OCI-LY7 (cell line): Measurements from ENCODE around the gene OR5L1. TPM values are rescaled to one million over a fixed set of nuclear protein-coding genes. Genes with fewer than 3 reads are reported as not detected.

Source experiments
- BruUV-seq: library from RNA; stranded (reverse); fragments of 400-500 nt; replicated peaks from 2 replicates; lab custom pipeline; 2021; lab: Mats Ljungman, UMichigan
- CTCF ChIA-PET: fragments of 300-600 bp; sonication (Branson Sonifier 250); formaldehyde crosslinking; loops from one replicate; lab custom pipeline; 2022; ENCODE audit warnings: antibody characterized with exemption; ENCODE audit not compliant: unreplicated experiment; lab: Charles Lee
- POLR2A ChIA-PET: fragments of 300-600 bp; sonication (Branson Sonifier 250); formaldehyde crosslinking; loops from one replicate; lab custom pipeline; 2022; ENCODE audit warnings: antibody characterized with exemption; lab: Charles Lee
- DNase-seq: peaks from one replicate; pipeline ENCODE4 v3.0.0-alpha.2; 2015; ENCODE audit warnings: low spot score
- H2AFZ ChIP-seq: fragments of 200-600 bp; sonication (generic), shearing (Covaris generic); 2 replicates; pipeline ENCODE4 v1.6.1; 2014; ENCODE audit warnings: mild to moderate bottlenecking, antibody characterized with exemption, low read length, moderate library complexity
- H3K27ac ChIP-seq: fragments of 200-600 bp; sonication (generic); 2 replicates; pipeline ENCODE4 v1.5.1; 2014; ENCODE audit warnings: mixed run types, low read depth, mild to moderate bottlenecking, moderate library complexity, low read length, inconsistent platforms; ENCODE audit not compliant: poor library complexity, severe bottlenecking
- H3K36me3 ChIP-seq: fragments of 200-600 bp; sonication (generic); 2 replicates; pipeline ENCODE4 v1.6.1; 2014; ENCODE audit warnings: mild to moderate bottlenecking, antibody characterized with exemption, low read length, moderate library complexity, mixed read lengths; ENCODE audit not compliant: insufficient read depth
- H3K4me1 ChIP-seq: fragments of 200-600 bp; sonication (generic); 2 replicates; pipeline ENCODE4 v1.5.1; 2014; ENCODE audit warnings: mild to moderate bottlenecking, low read length; ENCODE audit not compliant: insufficient read depth, poor library complexity, severe bottlenecking
- H3K4me2 ChIP-seq: fragments of 200-600 bp; sonication (generic); 2 replicates; pipeline ENCODE4 v1.6.1; 2014; ENCODE audit warnings: mild to moderate bottlenecking, low read length
- H3K4me3 ChIP-seq: fragments of 200-600 bp; sonication (generic); 2 replicates; pipeline ENCODE4 v1.5.1; 2014; ENCODE audit warnings: mild to moderate bottlenecking, low read depth, low read length; ENCODE audit not compliant: poor library complexity, severe bottlenecking
- H3K79me2 ChIP-seq: fragments of 200-600 bp; sonication (generic); 2 replicates; pipeline ENCODE4 v1.6.1; 2016; ENCODE audit warnings: low read depth, mild to moderate bottlenecking, low read length, moderate library complexity, mixed read lengths; ENCODE audit not compliant: insufficient read depth
- H3K9me2 ChIP-seq: fragments of 200-600 bp; sonication (generic); 2 replicates; pipeline ENCODE4 v1.6.1; 2016; ENCODE audit warnings: mild to moderate bottlenecking, low read length, mixed read lengths; ENCODE audit not compliant: insufficient read depth
- H3K9me3 ChIP-seq: fragments of 200-600 bp; sonication (generic); 2 replicates; pipeline ENCODE4 v1.6.1; 2014; ENCODE audit warnings: mild to moderate bottlenecking, mixed run types, low read length, mixed read lengths
- H4K20me1 ChIP-seq: fragments of 200-600 bp; sonication (generic); 2 replicates; pipeline ENCODE4 v1.6.1; 2014; ENCODE audit warnings: mild to moderate bottlenecking, antibody characterized with exemption, low read length, moderate library complexity, mixed read lengths; ENCODE audit not compliant: insufficient read depth
- EZH2phosphoT487 ChIP-seq: fragments of 200-600 bp; sonication (generic); IDR thresholded peaks from 2 replicates; pipeline ENCODE4 v1.6.1; 2018; ENCODE audit warnings: low read depth, borderline replicate concordance, mild to moderate bottlenecking, mixed run types, antibody characterized with exemption, low read length, moderate library complexity, mixed read lengths
- intact Hi-C: fragments of 100-400 bp; cut with micrococcal nuclease; formaldehyde crosslinking; loops from one replicate; pipeline ENCODE4 v1.10.0; 2022; ENCODE audit not compliant: unreplicated experiment
- total RNA-seq, 2 experiments: library from RNA; depleted of rRNA in 1 of 2; stranded (reverse); fragments of >200 nt in 1 of 2; shearing (Covaris generic) in 1 of 2; gene quantifications; 2 replicates each; pipeline ENCODE4 v1.2.3, GENCODE V29; 2014 to 2022
- TF ChIP-seq, protein P1 (sequence below): fragments of 200-600 bp; sonication (generic); conservative IDR thresholded peaks from 2 replicates; pipeline ENCODE4 v1.5.1; 2014; ENCODE audit warnings: mild to moderate bottlenecking, antibody characterized with exemption, low read length, moderate library complexity, mixed read lengths

Gene OR5L1
- total RNA-seq, 2 experiments from 2014 or later: not detected

DNA sequence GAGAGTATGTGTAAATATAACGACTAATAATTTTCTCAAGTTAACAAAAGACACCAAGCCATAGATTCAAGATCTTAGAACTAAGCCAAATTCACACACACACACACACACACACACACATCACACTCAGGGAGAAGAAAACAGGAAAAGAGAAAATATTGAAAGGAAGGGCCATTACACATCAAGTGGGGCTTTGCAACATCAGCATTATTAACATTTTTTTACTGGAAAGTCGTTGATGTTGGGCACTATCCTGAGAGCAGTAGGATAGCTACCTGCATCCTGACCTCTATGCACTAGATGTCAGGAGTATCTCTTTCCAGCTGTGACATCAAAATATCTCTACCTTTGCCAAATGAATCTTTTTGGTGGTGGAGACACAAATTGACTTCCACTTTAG lies 36.3 kb downstream of the OR5L1 start:
- H2AFZ ChIP-seq: no peak overlapping the region
- H3K4me3 ChIP-seq: no peak overlapping the region
- intact Hi-C loops: no loop called here
- CTCF ChIA-PET: no interaction called here
- no peak for DNase-seq
- no peaks in the 10 kb centered on the region for H3K79me2 ChIP-seq
- H3K36me3 ChIP-seq: no peaks in the 10 kb centered on the region
- TF ChIP-seq, protein P1, sequence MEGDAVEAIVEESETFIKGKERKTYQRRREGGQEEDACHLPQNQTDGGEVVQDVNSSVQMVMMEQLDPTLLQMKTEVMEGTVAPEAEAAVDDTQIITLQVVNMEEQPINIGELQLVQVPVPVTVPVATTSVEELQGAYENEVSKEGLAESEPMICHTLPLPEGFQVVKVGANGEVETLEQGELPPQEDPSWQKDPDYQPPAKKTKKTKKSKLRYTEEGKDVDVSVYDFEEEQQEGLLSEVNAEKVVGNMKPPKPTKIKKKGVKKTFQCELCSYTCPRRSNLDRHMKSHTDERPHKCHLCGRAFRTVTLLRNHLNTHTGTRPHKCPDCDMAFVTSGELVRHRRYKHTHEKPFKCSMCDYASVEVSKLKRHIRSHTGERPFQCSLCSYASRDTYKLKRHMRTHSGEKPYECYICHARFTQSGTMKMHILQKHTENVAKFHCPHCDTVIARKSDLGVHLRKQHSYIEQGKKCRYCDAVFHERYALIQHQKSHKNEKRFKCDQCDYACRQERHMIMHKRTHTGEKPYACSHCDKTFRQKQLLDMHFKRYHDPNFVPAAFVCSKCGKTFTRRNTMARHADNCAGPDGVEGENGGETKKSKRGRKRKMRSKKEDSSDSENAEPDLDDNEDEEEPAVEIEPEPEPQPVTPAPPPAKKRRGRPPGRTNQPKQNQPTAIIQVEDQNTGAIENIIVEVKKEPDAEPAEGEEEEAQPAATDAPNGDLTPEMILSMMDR: no peak
- TF ChIP-seq EZH2phosphoT487: no peak
- H3K27ac ChIP-seq: no peak overlapping the region
- H3K9me2 ChIP-seq: no peaks in the 10 kb centered on the region
- no peaks in the 10 kb centered on the region for H3K9me3 ChIP-seq
- no TSS peak for BruUV-seq
- no peak overlapping the region for H3K4me2 ChIP-seq
- no peaks in the 10 kb centered on the region for H3K4me1 ChIP-seq
- no peaks in the 10 kb centered on the region for H4K20me1 ChIP-seq
- POLR2A ChIA-PET: interaction anchor here (0.8 kb wide), 1 partner anchor 701 kb away, joined by 3 read pairs; no protein-coding TSS in a partner anchor

DNA sequence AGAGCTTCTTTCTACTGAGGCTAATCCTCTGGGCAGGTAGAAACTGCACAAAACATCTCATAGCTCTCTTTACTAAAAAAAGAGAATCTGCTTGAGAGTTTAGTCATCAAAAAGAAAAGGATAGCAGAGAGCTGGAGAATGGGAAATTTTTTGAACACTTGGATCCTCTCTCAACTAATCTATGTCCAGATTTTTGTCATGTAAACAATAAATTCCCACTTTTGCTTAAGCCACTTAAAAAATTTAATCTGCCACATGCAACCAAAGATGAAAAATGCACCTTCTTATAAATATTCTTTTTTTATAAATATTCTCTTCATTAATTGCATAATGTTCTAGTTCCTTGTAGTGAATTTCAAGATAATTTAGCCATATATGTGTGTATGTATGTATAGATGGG lies 37.9 kb downstream of the OR5L1 start:
- Histone ChIP-seq H3K79me2 (no peaks in the 10 kb centered on the region), H3K4me3 (no peak overlapping the region), H3K36me3 (no peaks in the 10 kb centered on the region), H2AFZ (no peak overlapping the region), H3K27ac (no peak overlapping the region), H4K20me1 (no peaks in the 10 kb centered on the region), H3K4me1 (no peaks in the 10 kb centered on the region), H3K9me2 (no peaks in the 10 kb centered on the region), H3K4me2 (no peak overlapping the region), H3K9me3 (no peaks in the 10 kb centered on the region)
- TF ChIP-seq, protein P1: no peak
- TF ChIP-seq EZH2phosphoT487: no peak
- DNase-seq: no peak
- CTCF ChIA-PET: no interaction called here
- intact Hi-C loops: no loop called here
- BruUV-seq: no TSS peak
- POLR2A ChIA-PET: no interaction called here

DNA sequence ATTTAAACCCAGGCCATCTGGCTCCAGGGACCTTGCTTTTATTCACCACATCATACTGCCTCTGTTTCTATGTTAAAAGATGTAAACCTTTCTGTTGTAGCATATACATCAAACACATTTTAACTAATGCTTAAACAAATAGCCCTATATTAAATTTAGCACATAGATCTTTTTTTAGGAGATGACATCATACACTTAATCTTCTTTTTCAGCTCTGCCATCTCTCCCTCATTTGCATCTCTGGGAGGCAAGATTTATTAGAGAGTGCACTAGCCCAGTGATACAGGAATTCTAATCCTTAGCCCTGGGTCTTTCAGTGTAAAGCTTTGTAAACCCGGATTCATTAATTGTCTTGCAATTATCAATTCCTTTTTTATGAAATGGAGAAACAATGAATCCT lies 41.0 kb downstream of the OR5L1 start:
- intact Hi-C loops: no loop called here
- ChIA-PET POLR2A (no interaction called here), CTCF (no interaction called here)
- H3K9me2 ChIP-seq: no peaks in the 10 kb centered on the region
- H4K20me1 ChIP-seq: no peaks in the 10 kb centered on the region
- H3K4me2 ChIP-seq: no peak overlapping the region
- H3K4me1 ChIP-seq: no peaks in the 10 kb centered on the region
- no peaks in the 10 kb centered on the region for H3K9me3 ChIP-seq
- no peaks in the 10 kb centered on the region for H3K36me3 ChIP-seq
- no peak for DNase-seq
- no peak overlapping the region for H3K27ac ChIP-seq
- no peak for TF ChIP-seq EZH2phosphoT487
- TF ChIP-seq, protein P1: no peak
- H2AFZ ChIP-seq: no peak overlapping the region
- no peaks in the 10 kb centered on the region for H3K79me2 ChIP-seq
- no TSS peak for BruUV-seq
- H3K4me3 ChIP-seq: no peak overlapping the region
